ENCODE results near the gene TMPRSS11E. TPM values are rescaled to one million over a fixed set of nuclear protein-coding genes. Genes with fewer than 3 reads are reported as not detected.

TMPRSS11E gene
- total RNA-seq, 2 donors from 2014 or later, result not detected

DNA sequence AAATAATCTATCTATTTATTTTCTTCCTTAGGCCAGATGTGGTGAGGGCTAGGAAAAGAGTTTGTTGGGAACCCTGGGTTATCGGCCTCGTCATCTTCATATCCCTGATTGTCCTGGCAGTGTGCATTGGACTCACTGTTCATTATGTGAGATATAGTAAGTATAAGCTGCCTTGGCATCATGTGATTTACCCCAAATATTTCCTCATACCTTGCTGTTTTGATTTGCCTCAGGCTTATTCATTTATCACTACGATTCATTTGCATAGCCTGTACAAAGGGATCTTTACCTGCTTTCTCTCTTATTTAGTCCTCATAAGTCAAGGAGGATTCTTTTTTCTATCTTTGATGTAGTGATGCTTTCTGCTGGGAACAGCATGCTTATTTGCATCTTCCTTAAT is 14.5 kb downstream of the TMPRSS11E start:
- no peak for DNase-seq
- Histone ChIP-seq H3K9me3 (no peaks in the 10 kb centered on the region), H3K27ac (no peak overlapping the region), H3K36me3 (no peaks in the 10 kb centered on the region), H3K9ac (ENCODE audit: low read depth in 2 of 2, low read length in 2 of 2) (no peak overlapping the region), H3K4me3 (no peak overlapping the region), H3K27me3 (no peaks in the 10 kb centered on the region), H3K4me1 (no peaks in the 10 kb centered on the region)
- TF ChIP-seq, protein P1, sequence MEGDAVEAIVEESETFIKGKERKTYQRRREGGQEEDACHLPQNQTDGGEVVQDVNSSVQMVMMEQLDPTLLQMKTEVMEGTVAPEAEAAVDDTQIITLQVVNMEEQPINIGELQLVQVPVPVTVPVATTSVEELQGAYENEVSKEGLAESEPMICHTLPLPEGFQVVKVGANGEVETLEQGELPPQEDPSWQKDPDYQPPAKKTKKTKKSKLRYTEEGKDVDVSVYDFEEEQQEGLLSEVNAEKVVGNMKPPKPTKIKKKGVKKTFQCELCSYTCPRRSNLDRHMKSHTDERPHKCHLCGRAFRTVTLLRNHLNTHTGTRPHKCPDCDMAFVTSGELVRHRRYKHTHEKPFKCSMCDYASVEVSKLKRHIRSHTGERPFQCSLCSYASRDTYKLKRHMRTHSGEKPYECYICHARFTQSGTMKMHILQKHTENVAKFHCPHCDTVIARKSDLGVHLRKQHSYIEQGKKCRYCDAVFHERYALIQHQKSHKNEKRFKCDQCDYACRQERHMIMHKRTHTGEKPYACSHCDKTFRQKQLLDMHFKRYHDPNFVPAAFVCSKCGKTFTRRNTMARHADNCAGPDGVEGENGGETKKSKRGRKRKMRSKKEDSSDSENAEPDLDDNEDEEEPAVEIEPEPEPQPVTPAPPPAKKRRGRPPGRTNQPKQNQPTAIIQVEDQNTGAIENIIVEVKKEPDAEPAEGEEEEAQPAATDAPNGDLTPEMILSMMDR (IDR thresholded peaks at IDR 0.05), result no peak
- intact Hi-C loops (cut with DNase I), result no loop called here

DNA sequence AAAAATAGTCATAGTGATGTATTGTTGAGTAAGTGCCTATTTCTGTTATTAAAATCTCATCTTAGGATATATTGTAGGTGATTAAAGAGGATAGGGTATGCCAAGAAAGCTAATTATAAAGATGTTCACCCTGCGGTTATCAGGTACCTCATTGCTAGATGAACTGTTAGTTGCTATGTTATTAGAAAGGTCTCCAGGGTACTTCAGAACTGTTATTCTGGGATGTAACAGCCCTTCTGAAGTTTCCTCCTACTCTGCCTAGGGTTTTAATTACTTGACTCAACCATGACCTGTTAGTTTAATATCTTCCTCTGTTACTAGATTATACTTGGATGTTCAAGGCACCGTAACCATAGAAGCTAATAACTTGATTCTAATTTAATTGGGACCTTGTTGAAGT is 15.4 kb downstream of the TMPRSS11E start:
- no peak overlapping the region for H3K27ac ChIP-seq
- no peaks in the 10 kb centered on the region for H3K4me1 ChIP-seq
- intact Hi-C loops (cut with DNase I), result no loop called here
- H3K9ac ChIP-seq (ENCODE audit: low read depth in 2 of 2, low read length in 2 of 2), result no peak overlapping the region
- no peaks in the 10 kb centered on the region for H3K36me3 ChIP-seq
- TF ChIP-seq, protein P1 (IDR thresholded peaks at IDR 0.05), result no peak
- H3K27me3 ChIP-seq, result no peaks in the 10 kb centered on the region
- no peak overlapping the region for H3K4me3 ChIP-seq
- H3K9me3 ChIP-seq, result no peaks in the 10 kb centered on the region
- no peak for DNase-seq

GRCh38 chr4:68463796-68464195 is 16.5 kb downstream of the TMPRSS11E start:
- TF ChIP-seq, protein P1 (IDR thresholded peaks at IDR 0.05), result no peak
- Histone ChIP-seq H3K9me3 (no peaks in the 10 kb centered on the region), H3K27me3 (no peaks in the 10 kb centered on the region), H3K36me3 (no peaks in the 10 kb centered on the region), H3K9ac (ENCODE audit: low read depth in 2 of 2, low read length in 2 of 2) (no peak overlapping the region), H3K4me1 (no peaks in the 10 kb centered on the region), H3K4me3 (no peak overlapping the region), H3K27ac (no peak overlapping the region)
- no peak for DNase-seq
- intact Hi-C loops (cut with DNase I), result no loop called here

DNA sequence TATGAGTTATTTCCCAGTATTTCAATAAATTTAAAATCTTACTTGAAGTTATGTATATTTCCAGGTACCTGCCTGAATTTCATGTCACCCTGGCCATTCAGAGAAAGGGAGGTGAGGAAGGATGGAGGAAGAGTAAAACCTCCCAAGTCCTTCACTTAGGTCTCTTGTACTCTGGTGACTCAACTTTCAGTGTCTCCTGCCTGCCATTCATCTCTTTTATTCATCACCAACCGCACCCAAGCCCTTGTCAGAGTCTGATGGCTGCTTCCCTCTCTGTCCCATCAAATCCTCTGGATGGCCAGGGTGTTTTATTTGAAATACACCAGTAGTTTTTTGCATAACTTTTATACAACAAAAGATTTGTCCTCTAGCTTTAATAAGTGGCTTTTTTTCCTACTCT is 17.8 kb downstream of the TMPRSS11E start:
- TF ChIP-seq, protein P1 (IDR thresholded peaks at IDR 0.05), result no peak
- Histone ChIP-seq H3K36me3 (no peaks in the 10 kb centered on the region), H3K27ac (no peak overlapping the region), H3K4me1 (no peaks in the 10 kb centered on the region), H3K27me3 (no peaks in the 10 kb centered on the region), H3K9me3 (no peaks in the 10 kb centered on the region), H3K4me3 (no peak overlapping the region), H3K9ac (ENCODE audit: low read depth in 2 of 2, low read length in 2 of 2) (no peak overlapping the region)
- intact Hi-C loops (cut with DNase I), result no loop called here
- DNase-seq, result no peak

- TF ChIP-seq, protein P1 (IDR thresholded peaks at IDR 0.05), result no peak
- no peaks in the 10 kb centered on the region for H3K9me3 ChIP-seq
- DNase-seq, result no peak
- intact Hi-C loops (cut with DNase I), result no loop called here
- no peak overlapping the region for H3K4me3 ChIP-seq
- H3K9ac ChIP-seq (ENCODE audit: low read depth in 2 of 2, low read length in 2 of 2), result no peak overlapping the region
- H3K4me1 ChIP-seq, result no peaks in the 10 kb centered on the region
- no peaks in the 10 kb centered on the region for H3K27me3 ChIP-seq
- no peak overlapping the region for H3K27ac ChIP-seq
- H3K36me3 ChIP-seq, result no peaks in the 10 kb centered on the region
These were observed 18.9 kb downstream of the TMPRSS11E start for GRCh38 chr4:68466185-68466584.

GRCh38 chr4:68466751-68467150 is 19.5 kb downstream of the TMPRSS11E start:
- no peaks in the 10 kb centered on the region for H3K27me3 ChIP-seq
- intact Hi-C loops (cut with DNase I), result no loop called here
- H3K4me1 ChIP-seq, result no peaks in the 10 kb centered on the region
- TF ChIP-seq, protein P1 (IDR thresholded peaks at IDR 0.05), result no peak
- H3K9me3 ChIP-seq, result no peaks in the 10 kb centered on the region
- no peaks in the 10 kb centered on the region for H3K36me3 ChIP-seq
- no peak overlapping the region for H3K9ac ChIP-seq (ENCODE audit: low read depth in 2 of 2, low read length in 2 of 2)
- H3K4me3 ChIP-seq, result no peak overlapping the region
- H3K27ac ChIP-seq, result no peak overlapping the region
- DNase-seq, result no peak
